ENCODE measurements around the gene GAST.

DNA sequence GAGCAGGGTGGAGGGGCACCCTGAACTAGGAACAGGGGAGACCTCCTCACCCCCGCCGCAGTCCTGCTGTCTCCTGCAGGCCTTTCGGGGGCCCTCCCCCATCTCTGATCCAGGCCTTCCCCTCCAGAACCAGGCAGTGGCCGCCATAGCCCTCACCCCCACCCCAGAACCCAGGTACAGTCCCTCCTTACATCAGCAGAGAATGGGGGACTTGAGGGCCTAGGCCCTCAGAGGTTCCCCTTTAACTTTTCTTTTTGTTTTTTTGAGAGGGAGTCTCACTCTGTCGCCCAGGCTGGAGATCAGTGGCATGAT lies 26.6 kb downstream of the GAST start:
- TF ChIP-seq POLR2A (IDR thresholded peaks at IDR 0.05) (no peak), EP300 (IDR thresholded peaks at IDR 0.05) (no peak), CTCF (IDR thresholded peaks at IDR 0.05) (no peak)

Data from ovary (tissue), 3 donors.